ENCODE data around the gene KLF13. TPM values are rescaled to one million over a fixed set of nuclear protein-coding genes. Genes with fewer than 3 reads are reported as not detected.

Gene KLF13
- total RNA-seq, 2 donors from 2014 or later, result 18.7 to 18.9 TPM

DNA sequence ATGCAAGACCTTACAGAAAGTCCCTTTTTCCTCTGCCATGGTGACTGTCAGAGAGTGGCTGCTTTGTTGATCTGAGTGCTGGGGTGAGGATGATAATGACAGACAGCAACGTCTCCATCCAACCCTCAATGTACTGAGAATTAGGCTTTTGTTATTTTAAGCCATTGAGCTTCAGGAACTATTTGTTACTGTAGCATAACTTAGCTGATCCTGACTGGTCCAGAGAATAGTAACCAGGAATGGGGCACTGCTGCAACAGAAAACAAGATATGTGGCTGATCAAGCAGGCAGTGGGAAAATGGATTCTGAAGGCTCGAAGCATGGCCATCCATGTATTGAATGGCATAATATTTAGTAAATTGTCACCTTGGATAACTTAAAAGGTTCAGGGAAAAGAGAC, 5.2 kb upstream of the KLF13 start:
- Histone ChIP-seq H3K36me3 (ENCODE audit: control insufficient read depth, insufficient read depth, low read length) (no peaks in the 10 kb centered on the region), H3K27me3 (ENCODE audit: control insufficient read depth, insufficient read depth, low read length, poor library complexity, severe bottlenecking) (peaks cover 74% of the 10 kb centered on the region), H3K27ac (ENCODE audit: low read depth, low read length) (no peak overlapping the region), H3K4me3 (ENCODE audit: low read length) (no peak overlapping the region), H3K9ac (ENCODE audit: extremely low read depth, low read length, poor library complexity, severe bottlenecking) (no peak overlapping the region), H3K9me3 (ENCODE audit: control insufficient read depth, low read length) (peaks cover 8% of the 10 kb centered on the region), H3K4me1 (ENCODE audit: control insufficient read depth, insufficient read depth, low read length) (no peaks in the 10 kb centered on the region)
- 96 to 100% methylated on average over 2 of the region's 2 CpGs for WGBS, 2 experiments (ENCODE audit: insufficient coverage in 1 of 2, insufficient read length in 1 of 2)
- peaks cover 24% of the 10 kb centered on the region for H3K4me1 Mint-ChIP-seq
- H3K9me3 Mint-ChIP-seq, result peaks cover 7% of the 10 kb centered on the region
- H3K27ac Mint-ChIP-seq, result no peak overlapping the region
- H3K4me3 Mint-ChIP-seq, result no peak overlapping the region
- H3K36me3 Mint-ChIP-seq (ENCODE audit: low read depth), result no peaks in the 10 kb centered on the region
- peaks cover 41% of the 10 kb centered on the region for H3K27me3 Mint-ChIP-seq (ENCODE audit: insufficient read depth)
- TF ChIP-seq, protein P1, sequence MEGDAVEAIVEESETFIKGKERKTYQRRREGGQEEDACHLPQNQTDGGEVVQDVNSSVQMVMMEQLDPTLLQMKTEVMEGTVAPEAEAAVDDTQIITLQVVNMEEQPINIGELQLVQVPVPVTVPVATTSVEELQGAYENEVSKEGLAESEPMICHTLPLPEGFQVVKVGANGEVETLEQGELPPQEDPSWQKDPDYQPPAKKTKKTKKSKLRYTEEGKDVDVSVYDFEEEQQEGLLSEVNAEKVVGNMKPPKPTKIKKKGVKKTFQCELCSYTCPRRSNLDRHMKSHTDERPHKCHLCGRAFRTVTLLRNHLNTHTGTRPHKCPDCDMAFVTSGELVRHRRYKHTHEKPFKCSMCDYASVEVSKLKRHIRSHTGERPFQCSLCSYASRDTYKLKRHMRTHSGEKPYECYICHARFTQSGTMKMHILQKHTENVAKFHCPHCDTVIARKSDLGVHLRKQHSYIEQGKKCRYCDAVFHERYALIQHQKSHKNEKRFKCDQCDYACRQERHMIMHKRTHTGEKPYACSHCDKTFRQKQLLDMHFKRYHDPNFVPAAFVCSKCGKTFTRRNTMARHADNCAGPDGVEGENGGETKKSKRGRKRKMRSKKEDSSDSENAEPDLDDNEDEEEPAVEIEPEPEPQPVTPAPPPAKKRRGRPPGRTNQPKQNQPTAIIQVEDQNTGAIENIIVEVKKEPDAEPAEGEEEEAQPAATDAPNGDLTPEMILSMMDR (conservative IDR thresholded peaks at IDR 0.05), result no peak
- no peak for DNase-seq

DNA sequence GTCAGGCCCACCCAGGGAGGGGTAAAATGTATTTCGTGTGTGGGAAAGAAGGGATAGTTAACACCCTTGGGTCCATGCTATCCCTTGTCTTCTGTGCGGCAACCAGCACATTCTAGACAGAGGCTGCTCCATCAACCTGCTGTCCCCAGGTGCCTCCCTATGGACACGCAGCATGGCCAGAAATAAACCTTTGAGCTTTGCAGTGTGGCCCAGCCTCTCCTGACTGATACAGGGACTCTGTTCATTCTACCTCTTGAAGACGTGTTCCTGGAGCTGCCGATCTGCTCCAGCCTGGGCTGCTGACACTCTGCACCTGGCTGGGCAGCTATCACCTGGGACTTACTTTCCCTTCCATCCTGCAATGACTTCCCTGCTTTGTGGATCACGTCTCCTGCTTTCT, 4.1 kb upstream of the KLF13 start:
- Histone ChIP-seq H3K9me3 (ENCODE audit: control insufficient read depth, low read length) (peaks cover 8% of the 10 kb centered on the region), H3K4me3 (ENCODE audit: low read length) (no peak overlapping the region), H3K27ac (ENCODE audit: low read depth, low read length) (no peak overlapping the region), H3K36me3 (ENCODE audit: control insufficient read depth, insufficient read depth, low read length) (no peaks in the 10 kb centered on the region), H3K4me1 (ENCODE audit: control insufficient read depth, insufficient read depth, low read length) (no peaks in the 10 kb centered on the region), H3K27me3 (ENCODE audit: control insufficient read depth, insufficient read depth, low read length, poor library complexity, severe bottlenecking) (peaks cover 65% of the 10 kb centered on the region), H3K9ac (ENCODE audit: extremely low read depth, low read length, poor library complexity, severe bottlenecking) (no peak overlapping the region)
- TF ChIP-seq, protein P1 (conservative IDR thresholded peaks at IDR 0.05), result no peak
- no peak for DNase-seq
- peaks cover 7% of the 10 kb centered on the region for H3K9me3 Mint-ChIP-seq
- H3K27me3 Mint-ChIP-seq (ENCODE audit: insufficient read depth), result peaks cover 38% of the 10 kb centered on the region
- H3K36me3 Mint-ChIP-seq (ENCODE audit: low read depth), result no peaks in the 10 kb centered on the region
- H3K27ac Mint-ChIP-seq, result no peak overlapping the region
- WGBS, 2 experiments (ENCODE audit: insufficient coverage in 1 of 2, insufficient read length in 1 of 2), result 76 to 79% methylated on average over 6 of the region's 6 CpGs
- peaks cover 24% of the 10 kb centered on the region for H3K4me1 Mint-ChIP-seq
- no peak overlapping the region for H3K4me3 Mint-ChIP-seq

DNA sequence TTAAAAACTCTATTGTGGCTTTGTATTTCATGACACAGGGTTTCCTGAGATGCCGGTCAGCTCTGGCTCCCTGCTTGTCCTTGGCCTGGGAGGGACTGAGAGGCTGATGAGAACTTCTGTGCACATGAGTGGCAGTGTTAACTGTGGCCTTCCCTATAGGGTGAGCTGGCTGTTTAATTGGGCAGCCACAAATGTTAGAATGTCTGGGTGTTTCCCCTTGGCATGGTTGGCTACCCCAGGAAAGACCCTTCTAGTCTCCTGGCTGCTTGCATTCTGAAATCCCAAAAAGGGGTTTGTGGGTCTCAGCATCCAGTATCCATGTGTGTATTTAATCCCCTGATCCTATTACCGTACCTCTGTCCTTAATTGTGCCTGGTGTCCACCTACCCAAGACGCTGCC, 3.0 kb upstream of the KLF13 start:
- H3K4me1 Mint-ChIP-seq, result peaks cover 25% of the 10 kb centered on the region
- Histone ChIP-seq H3K27ac (ENCODE audit: low read depth, low read length) (no peak overlapping the region), H3K4me3 (ENCODE audit: low read length) (no peak overlapping the region), H3K9me3 (ENCODE audit: control insufficient read depth, low read length) (peaks cover 8% of the 10 kb centered on the region), H3K9ac (ENCODE audit: extremely low read depth, low read length, poor library complexity, severe bottlenecking) (no peak overlapping the region), H3K4me1 (ENCODE audit: control insufficient read depth, insufficient read depth, low read length) (no peaks in the 10 kb centered on the region), H3K36me3 (ENCODE audit: control insufficient read depth, insufficient read depth, low read length) (no peaks in the 10 kb centered on the region), H3K27me3 (ENCODE audit: control insufficient read depth, insufficient read depth, low read length, poor library complexity, severe bottlenecking) (peaks cover 59% of the 10 kb centered on the region)
- peaks cover 33% of the 10 kb centered on the region for H3K27me3 Mint-ChIP-seq (ENCODE audit: insufficient read depth)
- H3K36me3 Mint-ChIP-seq (ENCODE audit: low read depth), result no peaks in the 10 kb centered on the region
- peaks cover 7% of the 10 kb centered on the region for H3K9me3 Mint-ChIP-seq
- no peak for DNase-seq
- no peak overlapping the region for H3K4me3 Mint-ChIP-seq
- 91 to 97% methylated on average over 3 of the region's 3 CpGs for WGBS, 2 experiments (ENCODE audit: insufficient coverage in 1 of 2, insufficient read length in 1 of 2)
- H3K27ac Mint-ChIP-seq, result no peak overlapping the region
- TF ChIP-seq, protein P1 (conservative IDR thresholded peaks at IDR 0.05), result no peak
